Activated CD4-positive, alpha-beta T cell treated with anti-CD3 and anti-CD28 coated beads, Interleukin-2, amount 10 ng/mL, durations not matched to agents 7 days and 5 days (primary cell): ENCODE results near the gene ZFP36L1. TPM values are rescaled to one million over a fixed set of nuclear protein-coding genes. Genes with fewer than 3 reads are reported as not detected.

Source experiments
- total RNA-seq, 2 experiments: library from RNA; stranded (reverse); gene quantifications; one replicate each; pipeline ENCODE4 v1.2.3, GENCODE V29; 2021

The ZFP36L1 gene
- total RNA-seq, 2 experiments from 2014 or later = 81.7 to 82.2 TPM

Other genes starting within 250 kb of the ZFP36L1 start
- 10 to 100 TPM; 31.9 to 35.1 TPM for gene ACTN1, start 186.2 kb upstream of the ZFP36L1 start, total RNA-seq